Measurements from ENCODE around the gene PHF21B. TPM values are rescaled to one million over a fixed set of nuclear protein-coding genes. Genes with fewer than 3 reads are reported as not detected.
"Not testable (repeated sequence)": the region's sequence is repeated elsewhere in the genome, so short reads cannot be mapped to it uniquely, and the experiment has no call there.

PHF21B gene
- total RNA-seq, 2 experiments from 2014 or later = not detected

DNA sequence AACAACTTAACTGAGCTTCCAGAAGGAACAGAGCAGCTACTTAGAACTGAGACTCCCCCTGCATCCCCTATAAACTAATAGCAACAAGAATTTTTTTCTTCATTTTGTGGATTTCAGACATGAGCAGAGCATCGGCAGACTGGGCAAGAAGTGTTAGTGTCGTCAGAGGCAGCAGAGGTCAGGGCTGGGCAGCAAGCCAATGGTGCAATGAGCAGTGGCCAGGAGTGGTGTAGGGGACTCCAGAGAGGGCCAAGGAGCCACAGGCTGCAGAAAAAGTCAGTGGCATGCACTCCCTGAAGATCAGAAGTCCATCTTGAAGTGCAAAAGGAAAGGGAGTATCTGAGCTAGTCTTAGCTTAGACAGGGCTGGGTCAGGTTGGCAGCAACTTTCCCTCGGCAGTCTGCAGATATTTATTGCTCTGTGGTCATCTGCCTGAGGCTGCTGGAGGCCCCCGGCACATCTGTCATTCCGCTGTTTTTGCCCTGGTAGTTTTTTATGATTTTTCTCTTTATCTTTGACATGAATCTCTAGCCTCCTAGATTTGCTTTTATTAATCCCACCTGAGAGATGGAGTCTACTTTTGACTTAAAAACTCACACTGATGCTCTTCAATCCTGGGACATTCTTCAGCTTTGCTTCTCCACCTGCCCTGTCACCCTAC, 105.2 kb downstream of the PHF21B start:
- H3K27ac Mint-ChIP-seq; POLR2A ChIA-PET; CTCF ChIA-PET; H3K36me3 Mint-ChIP-seq (ENCODE audit: low read depth); H3K4me3 Mint-ChIP-seq; H3K4me1 Mint-ChIP-seq; DNase-seq: not testable (repeated sequence)
- H3K27me3 Mint-ChIP-seq = peaks cover 19% of the 10 kb centered on the region
- peaks cover 11% of the 10 kb centered on the region for H3K9me3 Mint-ChIP-seq

DNA sequence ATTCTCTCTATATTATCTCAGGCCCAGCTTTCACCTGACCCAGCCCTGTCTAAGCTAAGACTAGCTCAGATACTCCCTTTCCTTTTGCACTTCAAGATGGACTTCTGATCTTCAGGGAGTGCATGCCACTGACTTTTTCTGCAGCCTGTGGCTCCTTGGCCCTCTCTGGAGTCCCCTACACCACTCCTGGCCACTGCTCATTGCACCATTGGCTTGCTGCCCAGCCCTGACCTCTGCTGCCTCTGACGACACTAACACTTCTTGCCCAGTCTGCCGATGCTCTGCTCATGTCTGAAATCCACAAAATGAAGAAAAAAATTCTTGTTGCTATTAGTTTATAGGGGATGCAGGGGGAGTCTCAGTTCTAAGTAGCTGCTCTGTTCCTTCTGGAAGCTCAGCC, 106.6 kb downstream of the PHF21B start:
- CTCF ChIA-PET = not testable (repeated sequence)

DNA sequence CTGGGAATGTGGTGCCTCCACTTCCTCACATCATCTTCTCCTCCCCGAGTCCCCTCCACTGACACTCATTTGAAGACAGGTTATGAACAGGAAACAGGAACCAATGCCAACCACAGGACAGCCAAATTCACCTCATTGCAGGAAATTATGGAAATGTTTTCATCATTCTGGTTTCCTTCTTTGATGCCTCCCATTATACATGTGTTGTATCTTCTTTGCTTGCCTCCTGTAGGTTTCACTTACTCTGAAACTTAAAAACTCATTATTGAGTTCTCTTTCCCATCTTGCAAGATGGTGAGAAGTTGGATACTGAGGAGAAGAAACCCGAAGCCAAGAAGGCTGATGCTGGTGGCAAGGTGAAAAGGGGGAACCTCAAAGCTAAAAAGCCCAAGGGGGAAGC, 108.5 kb downstream of the PHF21B start:
- Mint-ChIP-seq H3K4me3 (no peak overlapping the region), H3K9me3 (peaks cover 11% of the 10 kb centered on the region), H3K36me3 (ENCODE audit: low read depth) (no peaks in the 10 kb centered on the region), H3K4me1 (no peaks in the 10 kb centered on the region), H3K27ac (no peak overlapping the region), H3K27me3 (peaks cover 19% of the 10 kb centered on the region)
- no peak for DNase-seq
- ChIA-PET CTCF (no interaction called here), POLR2A (no interaction called here)

More for the DNA sequence above, 106.6 kb downstream of the PHF21B start:
- DNase-seq; H3K27ac Mint-ChIP-seq; POLR2A ChIA-PET; H3K36me3 Mint-ChIP-seq (ENCODE audit: low read depth); H3K4me3 Mint-ChIP-seq; H3K4me1 Mint-ChIP-seq: not testable (repeated sequence)
- peaks cover 11% of the 10 kb centered on the region for H3K9me3 Mint-ChIP-seq
- H3K27me3 Mint-ChIP-seq = peaks cover 19% of the 10 kb centered on the region

DNA sequence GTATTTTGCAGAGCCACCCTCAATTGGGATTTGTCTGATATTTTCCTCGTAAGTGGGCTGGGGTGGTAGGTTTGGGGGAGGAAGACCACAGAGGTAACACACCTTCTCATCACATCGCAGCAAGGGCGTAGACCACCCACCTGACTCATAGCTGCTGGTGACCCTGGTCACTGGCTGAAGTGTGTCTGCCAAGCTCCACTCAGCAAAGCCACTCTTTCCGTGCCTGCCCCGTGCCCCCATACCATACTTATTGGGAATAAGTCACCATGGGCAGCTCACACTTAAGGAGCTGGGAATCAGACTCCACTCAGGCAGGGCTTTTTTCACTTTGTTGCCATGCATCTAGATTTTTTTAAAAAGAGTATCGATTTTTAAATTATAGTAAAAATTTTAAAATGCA, 111.6 kb downstream of the PHF21B start:
- no peak overlapping the region for H3K27ac Mint-ChIP-seq
- ChIA-PET CTCF (no interaction called here), POLR2A (no interaction called here)
- no peak for DNase-seq
- peaks cover 11% of the 10 kb centered on the region for H3K9me3 Mint-ChIP-seq
- H3K4me1 Mint-ChIP-seq = no peaks in the 10 kb centered on the region
- H3K27me3 Mint-ChIP-seq = peaks cover 9% of the 10 kb centered on the region
- no peaks in the 10 kb centered on the region for H3K36me3 Mint-ChIP-seq (ENCODE audit: low read depth)
- no peak overlapping the region for H3K4me3 Mint-ChIP-seq

DNA sequence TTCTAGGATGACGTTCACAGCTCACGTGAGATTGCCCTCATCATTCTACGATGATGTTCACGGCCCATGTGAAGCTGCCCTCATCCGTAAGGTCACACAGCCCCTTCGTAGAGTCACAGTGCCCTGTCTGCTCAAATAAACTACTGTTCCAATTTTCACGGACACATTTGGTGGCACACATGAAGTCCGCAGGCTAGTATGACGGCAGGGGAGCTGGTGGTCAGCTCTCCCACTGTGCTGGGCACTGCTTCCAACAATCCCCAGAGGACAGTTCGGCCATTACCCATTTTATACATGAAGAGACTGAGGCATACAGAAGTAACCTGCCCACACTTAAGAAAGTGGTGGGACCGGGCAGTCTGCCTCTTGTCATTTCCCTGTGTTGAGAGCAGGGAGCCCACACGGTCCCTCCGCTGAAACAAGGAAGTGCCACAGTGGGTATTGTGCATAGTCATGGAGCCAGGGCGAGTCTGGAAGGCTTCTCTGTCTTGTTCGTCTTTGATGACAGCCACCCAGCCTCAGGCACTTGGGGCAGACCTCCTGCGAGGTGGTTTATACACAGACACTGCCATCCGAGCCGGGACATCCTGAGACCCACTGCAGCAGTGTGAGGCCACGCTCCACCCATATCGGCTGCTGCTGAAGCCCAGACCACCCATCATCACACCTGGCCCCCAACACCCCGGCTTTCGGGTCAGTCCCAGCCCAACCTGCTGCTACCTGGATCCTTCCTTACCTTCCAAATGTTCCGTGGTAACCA, 114.3 kb downstream of the PHF21B start:
- CTCF ChIA-PET = no interaction called here

DNA sequence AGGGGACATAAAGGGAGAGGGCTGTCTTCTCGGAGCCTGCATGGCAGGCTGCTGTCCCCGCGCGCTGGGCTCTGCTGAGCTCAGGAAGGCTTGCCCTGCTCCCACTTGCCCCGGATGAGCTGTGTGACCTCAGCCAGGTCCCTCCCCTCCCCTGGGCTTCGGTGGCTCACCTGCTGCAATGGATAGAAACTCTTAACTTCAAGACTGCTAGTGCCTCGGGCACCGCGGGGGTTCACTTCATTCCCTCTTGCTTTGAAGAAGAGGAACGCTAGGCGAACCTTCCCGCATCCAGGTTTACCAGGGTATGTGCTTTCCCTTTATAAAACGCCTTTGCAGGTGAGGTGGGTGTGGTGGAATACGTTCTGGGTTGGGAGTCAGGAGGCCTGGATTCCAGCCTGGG, 115.0 kb downstream of the PHF21B start:
- no peak overlapping the region for H3K27ac Mint-ChIP-seq
- no peaks in the 10 kb centered on the region for H3K27me3 Mint-ChIP-seq
- CTCF ChIA-PET = no interaction called here
- H3K4me3 Mint-ChIP-seq = no peak overlapping the region
- POLR2A ChIA-PET = no interaction called here
- no peaks in the 10 kb centered on the region for H3K36me3 Mint-ChIP-seq (ENCODE audit: low read depth)
- no peaks in the 10 kb centered on the region for H3K9me3 Mint-ChIP-seq
- no peaks in the 10 kb centered on the region for H3K4me1 Mint-ChIP-seq
- no peak for DNase-seq

More for the DNA sequence above, 114.3 kb downstream of the PHF21B start:
- DNase-seq = no peak
- Mint-ChIP-seq H3K27ac (no peak overlapping the region), H3K27me3 (peaks cover 2% of the 10 kb centered on the region), H3K4me1 (no peaks in the 10 kb centered on the region), H3K9me3 (no peaks in the 10 kb centered on the region), H3K36me3 (ENCODE audit: low read depth) (no peaks in the 10 kb centered on the region), H3K4me3 (no peak overlapping the region)
- POLR2A ChIA-PET = no interaction called here

DNA sequence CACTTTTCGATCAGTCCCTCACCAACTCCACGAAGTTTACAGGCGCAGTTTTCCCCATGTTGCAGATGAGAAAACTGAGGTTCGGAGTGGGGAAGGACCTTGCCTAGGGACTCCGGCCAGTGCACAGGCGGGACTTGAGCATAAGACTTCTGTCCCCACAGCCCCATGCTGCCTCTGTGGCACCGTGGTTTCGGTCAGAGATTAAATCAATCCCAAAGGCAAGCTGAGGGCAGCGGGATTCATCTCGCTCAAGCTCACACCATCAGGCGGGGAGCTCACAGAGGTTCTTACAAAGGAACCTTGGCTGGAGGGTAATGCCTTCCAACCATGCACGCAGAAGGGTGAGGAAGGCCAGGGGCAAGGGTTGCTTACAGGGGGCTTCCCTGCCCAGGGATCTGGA, 115.5 kb downstream of the PHF21B start:
- CTCF ChIA-PET = no interaction called here
- POLR2A ChIA-PET = no interaction called here
- Mint-ChIP-seq H3K36me3 (ENCODE audit: low read depth) (no peaks in the 10 kb centered on the region), H3K9me3 (no peaks in the 10 kb centered on the region), H3K27ac (no peak overlapping the region), H3K4me1 (no peaks in the 10 kb centered on the region), H3K4me3 (no peak overlapping the region), H3K27me3 (no peaks in the 10 kb centered on the region)
- no peak for DNase-seq

DNA sequence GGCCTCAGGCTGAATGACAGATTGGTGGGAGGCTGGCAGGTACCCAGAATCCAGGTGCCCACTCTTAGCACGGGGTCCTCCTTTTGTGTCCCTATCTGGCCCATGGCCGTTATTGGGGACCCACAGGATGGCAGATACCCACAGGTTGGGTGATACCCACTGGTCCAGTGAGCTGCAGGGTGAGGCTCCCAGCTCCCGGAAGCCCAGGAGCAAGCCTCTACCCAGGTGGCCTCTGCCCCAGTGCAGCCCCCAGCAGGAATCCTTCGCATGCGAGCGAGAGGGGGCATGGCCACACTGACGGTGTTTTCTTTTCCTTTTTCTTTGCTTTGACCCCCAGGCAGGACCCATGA, 116.1 kb downstream of the PHF21B start:
- POLR2A ChIA-PET = no interaction called here
- no peaks in the 10 kb centered on the region for H3K4me1 Mint-ChIP-seq
- H3K9me3 Mint-ChIP-seq = no peaks in the 10 kb centered on the region
- DNase-seq = no peak
- H3K27me3 Mint-ChIP-seq = no peaks in the 10 kb centered on the region
- CTCF ChIA-PET = no interaction called here
- H3K4me3 Mint-ChIP-seq = no peak overlapping the region
- H3K27ac Mint-ChIP-seq = no peak overlapping the region
- no peaks in the 10 kb centered on the region for H3K36me3 Mint-ChIP-seq (ENCODE audit: low read depth)

DNA sequence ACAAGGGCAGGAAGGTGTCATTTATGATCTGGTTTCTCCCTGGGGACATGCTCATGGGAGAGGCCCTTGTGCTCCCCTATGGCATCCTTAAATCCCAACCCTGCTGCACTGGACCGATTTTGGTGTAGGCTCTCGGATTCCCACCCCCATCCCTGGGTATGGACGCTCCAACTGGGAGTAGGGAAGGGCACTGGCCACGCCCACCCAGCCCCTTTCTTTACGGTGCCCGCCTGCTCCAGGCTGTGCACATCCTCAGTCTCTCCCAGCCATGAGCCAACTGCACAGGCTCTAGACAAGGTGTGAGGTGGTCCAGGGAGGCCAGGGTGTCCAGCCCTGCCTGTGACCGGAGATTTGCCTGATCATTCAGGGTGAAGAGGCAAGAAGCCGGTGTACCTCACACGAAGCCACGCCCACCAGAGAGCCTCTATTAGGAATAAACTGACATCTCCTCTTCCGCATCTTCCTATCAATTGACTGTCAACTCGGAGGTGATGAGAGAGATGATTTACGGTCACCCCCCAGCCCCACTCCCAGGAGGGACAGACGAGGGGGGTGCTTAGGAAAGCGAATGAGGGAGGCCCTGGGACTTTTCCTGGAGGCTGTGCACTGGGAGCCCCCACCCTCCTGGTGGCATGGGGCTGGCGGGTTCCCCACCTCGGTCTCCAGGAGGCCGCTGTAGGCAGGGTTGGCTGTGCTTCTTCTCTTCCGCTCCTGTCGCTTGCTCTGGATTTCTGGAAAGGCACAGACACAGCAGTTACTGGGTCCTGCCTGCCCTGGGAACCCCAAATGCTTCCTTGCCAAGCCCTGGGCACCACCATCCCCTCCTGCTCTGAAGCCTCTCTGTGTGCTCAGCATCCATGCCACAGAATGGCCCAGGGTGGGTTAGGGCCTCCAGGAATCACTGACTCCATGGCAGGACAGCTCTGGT, 116.7 kb downstream of the PHF21B start:
- Mint-ChIP-seq H3K36me3 (ENCODE audit: low read depth) (no peaks in the 10 kb centered on the region), H3K4me1 (no peaks in the 10 kb centered on the region), H3K4me3 (no peak overlapping the region), H3K27me3 (no peaks in the 10 kb centered on the region), H3K27ac (no peak overlapping the region), H3K9me3 (no peaks in the 10 kb centered on the region)
- ChIA-PET POLR2A (no interaction called here), CTCF (no interaction called here)
- DNase-seq = no peak

DNA sequence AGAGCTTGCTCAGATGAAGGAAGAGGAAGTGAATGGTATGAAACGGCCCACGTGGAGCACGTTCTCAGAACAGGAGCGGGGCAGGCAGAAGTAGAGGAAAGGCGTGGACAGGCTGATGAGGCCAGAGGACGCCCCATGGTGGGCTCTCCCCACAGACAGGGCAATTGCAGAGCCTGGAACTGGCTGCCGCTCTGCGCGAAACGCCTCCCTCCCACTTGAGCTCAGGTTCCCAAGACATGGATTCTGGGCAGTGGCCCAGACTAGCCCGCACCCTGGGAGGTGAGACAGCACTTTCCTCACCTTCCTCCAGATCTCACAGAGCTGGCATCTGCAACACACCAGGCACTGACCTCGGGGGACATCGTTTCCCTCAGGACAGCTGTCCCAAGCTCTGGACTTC, 117.6 kb downstream of the PHF21B start:
- Mint-ChIP-seq H3K9me3 (no peaks in the 10 kb centered on the region), H3K27ac (no peak overlapping the region), H3K4me3 (no peak overlapping the region), H3K27me3 (no peaks in the 10 kb centered on the region), H3K36me3 (ENCODE audit: low read depth) (no peaks in the 10 kb centered on the region), H3K4me1 (no peaks in the 10 kb centered on the region)
- CTCF ChIA-PET = no interaction called here
- POLR2A ChIA-PET = no interaction called here
- DNase-seq = no peak

DNA sequence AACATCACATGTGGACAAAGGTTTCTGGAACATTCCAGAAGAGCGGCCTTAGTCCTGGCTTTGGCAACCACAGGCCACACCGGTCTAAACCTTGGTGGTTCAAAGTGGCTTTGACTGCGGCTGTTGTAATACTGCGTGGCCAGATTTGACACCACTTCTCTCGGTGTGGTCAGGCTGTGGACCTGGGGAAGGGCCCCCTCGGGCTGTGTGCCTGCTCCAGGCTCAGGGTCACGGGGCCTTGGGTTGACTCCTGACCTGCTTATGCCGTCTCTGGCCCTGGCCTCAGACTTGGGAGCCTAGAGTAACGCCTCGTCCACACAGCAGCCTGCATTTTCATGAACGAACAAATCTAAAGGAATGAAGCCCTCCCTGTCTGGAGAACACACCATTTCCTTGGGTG, 118.0 kb downstream of the PHF21B start:
- POLR2A ChIA-PET = no interaction called here
- CTCF ChIA-PET = no interaction called here
- Mint-ChIP-seq H3K9me3 (no peaks in the 10 kb centered on the region), H3K36me3 (ENCODE audit: low read depth) (no peaks in the 10 kb centered on the region), H3K27ac (no peak overlapping the region), H3K4me3 (no peak overlapping the region), H3K27me3 (no peaks in the 10 kb centered on the region), H3K4me1 (no peaks in the 10 kb centered on the region)
- DNase-seq = no peak

DNA sequence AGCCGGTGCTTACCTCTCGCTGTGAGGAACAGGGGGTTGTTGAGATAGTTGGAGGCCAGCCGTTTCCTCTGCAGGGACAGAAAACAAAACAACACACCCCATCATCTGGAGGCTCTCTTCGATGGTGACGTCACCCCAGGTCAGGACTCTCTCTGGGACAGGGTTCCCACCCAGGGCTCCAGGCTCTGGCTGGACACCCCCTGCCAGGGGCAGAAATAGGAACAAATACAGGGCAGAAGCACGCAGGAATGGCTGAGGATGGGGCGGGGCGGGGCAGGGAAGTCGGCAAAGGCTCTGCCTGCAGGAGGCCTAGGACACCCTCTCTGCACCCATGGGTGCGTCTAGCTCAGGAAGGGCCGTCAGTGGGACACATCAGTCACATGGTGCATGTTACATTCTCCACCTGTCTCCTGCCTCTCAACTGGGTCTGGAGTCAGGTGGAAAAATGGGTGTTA, 118.5 kb downstream of the PHF21B start:
- H3K27ac Mint-ChIP-seq = no peak overlapping the region
- no peak for DNase-seq
- H3K4me1 Mint-ChIP-seq = no peaks in the 10 kb centered on the region
- H3K4me3 Mint-ChIP-seq = no peak overlapping the region
- no peaks in the 10 kb centered on the region for H3K9me3 Mint-ChIP-seq
- H3K27me3 Mint-ChIP-seq = no peaks in the 10 kb centered on the region
- CTCF ChIA-PET = no interaction called here
- no peaks in the 10 kb centered on the region for H3K36me3 Mint-ChIP-seq (ENCODE audit: low read depth)
- POLR2A ChIA-PET = no interaction called here

DNA sequence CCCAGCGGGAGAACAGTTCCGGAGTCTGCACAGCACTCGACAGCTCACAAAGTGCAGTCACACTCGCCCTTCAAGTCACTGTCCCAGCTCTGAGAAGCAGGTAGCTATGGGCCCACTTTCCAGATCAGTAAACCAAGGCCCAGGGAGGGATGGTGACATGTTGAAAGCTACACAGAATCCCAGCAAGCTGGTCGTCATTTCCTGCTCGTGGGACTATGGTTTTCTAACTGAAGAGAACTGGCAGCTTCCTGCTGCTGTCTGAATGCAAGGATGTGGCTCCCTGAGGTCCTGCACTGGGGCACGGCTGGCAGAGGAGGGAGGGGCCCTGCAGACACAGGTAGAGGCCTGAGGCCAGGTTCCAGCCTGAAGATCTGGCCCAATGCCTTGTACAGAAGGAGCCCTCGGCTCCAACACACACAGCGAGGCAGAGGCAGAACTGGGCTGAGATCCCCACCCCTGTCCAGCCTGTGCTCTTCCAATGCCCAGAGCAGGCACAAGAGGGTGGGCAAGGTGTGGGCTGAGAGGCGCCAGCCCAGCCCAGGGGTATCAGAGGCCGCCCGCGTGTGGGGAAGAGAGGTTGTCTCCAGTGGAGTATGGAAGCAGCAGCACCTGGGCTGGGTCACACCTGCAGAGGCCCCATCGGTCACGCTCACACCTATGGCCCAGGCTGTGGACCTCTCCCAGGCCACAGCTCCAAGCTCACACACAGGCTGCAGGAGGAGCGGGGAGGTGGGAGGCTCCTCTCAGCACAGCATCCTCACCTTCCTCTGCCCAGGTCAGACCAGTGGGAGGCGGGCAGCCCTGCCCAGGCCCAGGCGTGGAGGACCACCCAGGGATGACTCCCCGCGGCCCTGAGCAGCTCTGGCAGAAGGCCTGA, 119.2 kb downstream of the PHF21B start:
- ChIA-PET CTCF (interaction anchor here (0.6 kb wide), 1 partner anchor 24 kb away, joined by 3 read pairs; no protein-coding TSS in a partner anchor), POLR2A (no interaction called here)
- Mint-ChIP-seq H3K27ac (no peak overlapping the region), H3K4me3 (no peak overlapping the region), H3K9me3 (no peaks in the 10 kb centered on the region), H3K36me3 (ENCODE audit: low read depth) (no peaks in the 10 kb centered on the region), H3K27me3 (no peaks in the 10 kb centered on the region), H3K4me1 (no peaks in the 10 kb centered on the region)
- no peak for DNase-seq

Measured in activated CD4-positive, alpha-beta memory T cell treated with anti-CD3 and anti-CD28 coated beads, Interleukin-2, amount 10 ng/mL, durations not matched to agents 7 days and 5 days (primary cell).